ENCODE measurements around the gene FXYD5. TPM values are rescaled to one million over a fixed set of nuclear protein-coding genes. Genes with fewer than 3 reads are reported as not detected.

The FXYD5 gene
- total RNA-seq, 1 experiment from 2014 or later = 100 TPM

DNA sequence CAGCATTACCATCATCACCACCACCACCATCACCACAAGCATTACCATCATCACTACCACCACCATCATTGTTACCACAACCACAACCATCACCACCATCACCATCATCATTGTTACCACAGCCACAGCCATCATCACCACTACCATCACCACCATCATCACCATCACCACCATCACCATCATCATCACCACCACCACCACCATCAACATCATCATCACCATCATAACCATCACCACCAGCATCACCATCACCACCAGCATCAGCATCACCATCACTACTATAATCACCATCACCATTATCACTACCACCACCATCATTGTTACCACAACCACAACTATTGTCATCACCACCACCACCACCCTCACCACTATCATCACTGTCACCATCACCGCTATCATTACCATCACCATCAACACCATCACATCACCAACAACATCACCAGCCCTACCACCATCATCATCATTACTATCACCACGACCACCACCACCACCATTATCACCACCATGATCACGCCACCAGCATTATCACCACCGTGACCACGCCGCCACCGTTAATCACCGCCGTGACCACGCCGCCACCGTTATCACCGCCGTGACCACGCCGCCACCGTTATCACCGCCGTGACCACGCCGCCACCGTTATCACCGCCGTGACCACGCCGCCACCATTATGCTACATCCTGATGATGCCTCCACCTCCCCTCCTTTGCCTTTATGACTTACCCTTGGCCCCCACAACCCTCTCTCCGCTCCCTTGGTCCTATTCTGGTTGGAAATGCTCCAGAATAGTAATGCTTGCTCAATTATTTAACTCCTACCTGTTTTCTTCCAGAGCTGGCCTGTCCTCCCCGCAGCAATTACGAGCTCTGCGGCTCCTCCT lies 48.9 kb upstream of the FXYD5 start:
- Histone ChIP-seq H2BK5ac (ENCODE audit: insufficient read length, low read length) (no peak overlapping the region), H4K8ac (replicated peaks; ENCODE audit: insufficient read length, low read depth, low read length) (no peak overlapping the region), H3K56ac (ENCODE audit: insufficient read length, low read depth, low read length) (no peak overlapping the region), H3K9me3 (ENCODE audit: control insufficient read depth, low read depth, low read length) (no peaks in the 10 kb centered on the region), H3K27ac (ENCODE audit: insufficient read length, low read depth, low read length) (no peak overlapping the region), H3K23ac (ENCODE audit: insufficient read length, low read depth, low read length) (no peak overlapping the region), H3K4ac (ENCODE audit: low read depth, low read length) (no peak overlapping the region), H3K27me3 (ENCODE audit: insufficient read depth, low read length) (no peaks in the 10 kb centered on the region), H3K14ac (ENCODE audit: insufficient read depth, low read length) (no peak overlapping the region; the same call in 1 of the 2 replicates), H2AFZ (ENCODE audit: low read length) (no peak overlapping the region), H2BK20ac (ENCODE audit: low read depth, low read length, poor library complexity, severe bottlenecking) (no peak overlapping the region), H4K20me1 (ENCODE audit: control insufficient read depth, insufficient read depth, insufficient read length) (peaks cover 7% of the 10 kb centered on the region), H2BK15ac (ENCODE audit: low read depth, low read length) (no peak overlapping the region), H3K18ac (ENCODE audit: insufficient read length, low read depth, low read length) (no peak overlapping the region), H3K79me1 (ENCODE audit: insufficient read depth, low read depth, low read length, poor library complexity, severe bottlenecking) (no peaks in the 10 kb centered on the region), H3K9ac (ENCODE audit: extremely low read depth, insufficient read length, low read length) (no peak overlapping the region), H3K4me1 (ENCODE audit: insufficient read depth, low read length) (no peaks in the 10 kb centered on the region), H2AK5ac (ENCODE audit: insufficient read length, low read length) (no peak overlapping the region), H3K79me2 (ENCODE audit: insufficient read depth, low read length) (no peaks in the 10 kb centered on the region), H4K5ac (ENCODE audit: insufficient read length, low read depth, low read length) (no peak overlapping the region), H3K23me2 (ENCODE audit: insufficient read length, low read depth, low read length, poor library complexity, severe bottlenecking) (no peaks in the 10 kb centered on the region), H4K91ac (ENCODE audit: insufficient read length, low read depth, low read length) (no peak overlapping the region), H2BK120ac (ENCODE audit: low read depth, low read length, poor library complexity, severe bottlenecking) (no peak overlapping the region), H3T11ph (ENCODE audit: low read length) (no peak overlapping the region), H2BK12ac (ENCODE audit: insufficient read length, low read depth, low read length) (no peak overlapping the region), H3K4me2 (ENCODE audit: insufficient read depth, insufficient read length, low read length) (no peak overlapping the region)
- TF ChIP-seq, protein P1, sequence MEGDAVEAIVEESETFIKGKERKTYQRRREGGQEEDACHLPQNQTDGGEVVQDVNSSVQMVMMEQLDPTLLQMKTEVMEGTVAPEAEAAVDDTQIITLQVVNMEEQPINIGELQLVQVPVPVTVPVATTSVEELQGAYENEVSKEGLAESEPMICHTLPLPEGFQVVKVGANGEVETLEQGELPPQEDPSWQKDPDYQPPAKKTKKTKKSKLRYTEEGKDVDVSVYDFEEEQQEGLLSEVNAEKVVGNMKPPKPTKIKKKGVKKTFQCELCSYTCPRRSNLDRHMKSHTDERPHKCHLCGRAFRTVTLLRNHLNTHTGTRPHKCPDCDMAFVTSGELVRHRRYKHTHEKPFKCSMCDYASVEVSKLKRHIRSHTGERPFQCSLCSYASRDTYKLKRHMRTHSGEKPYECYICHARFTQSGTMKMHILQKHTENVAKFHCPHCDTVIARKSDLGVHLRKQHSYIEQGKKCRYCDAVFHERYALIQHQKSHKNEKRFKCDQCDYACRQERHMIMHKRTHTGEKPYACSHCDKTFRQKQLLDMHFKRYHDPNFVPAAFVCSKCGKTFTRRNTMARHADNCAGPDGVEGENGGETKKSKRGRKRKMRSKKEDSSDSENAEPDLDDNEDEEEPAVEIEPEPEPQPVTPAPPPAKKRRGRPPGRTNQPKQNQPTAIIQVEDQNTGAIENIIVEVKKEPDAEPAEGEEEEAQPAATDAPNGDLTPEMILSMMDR (conservative IDR thresholded peaks at IDR 0.05) = no peak
- Mint-ChIP-seq H3K27me3 (ENCODE audit: low read depth) (no peaks in the 10 kb centered on the region; the same call in 1 of the 2 replicates), H3K4me3 (no peak overlapping the region), H3K27ac (no peak overlapping the region), H3K4me1 (peaks cover 5 to 12% of the 10 kb centered on the region in 2 experiments), H3K9me3 (peaks cover 0 to 6% of the 10 kb centered on the region in 2 experiments; a peak in 3 of 5 replicates), H3K36me3 (ENCODE audit: insufficient read depth in 1 of 3, low read depth in 3 of 3) (peaks cover 0 to 2% (median 0%) of the 10 kb centered on the region in 3 experiments; a peak in 2 of 7 replicates)
- no peak for DNase-seq
- WGBS (ENCODE audit: extremely low coverage, insufficient read length, low lambda C conversion rate) = no CpG with 5 or more reads among the region's 30 CpGs
